ENCODE data around the gene SACM1L. TPM values are rescaled to one million over a fixed set of nuclear protein-coding genes. Genes with fewer than 3 reads are reported as not detected.

Gene SACM1L
- total and polyA plus RNA-seq, 2 of the 4 experiments (the other 2 are of a cell fraction) = 19.0 to 40.9 TPM

GRCh38 chr3:45724911-45725310 is 35.7 kb downstream of the SACM1L start:
- dilution Hi-C loops (cut with HindIII; ENCODE audit: low sequenced_read_pairs, unreplicated experiment) (no loop called here), in situ Hi-C loops (cut with MboI; ENCODE audit: low sequenced_read_pairs) (no loop called here), intact Hi-C loops (cut with micrococcal nuclease) (loop anchor here (5.0 kb wide), 1 partner anchor 33 kb away; no protein-coding TSS in a partner anchor)
- Histone ChIP-seq H4K8ac (ENCODE audit: low read depth in 2 of 2, low read length in 2 of 2) (no peak overlapping the region), H2AK9ac (replicated peaks; ENCODE audit: low read depth, low read length, poor library complexity) (no peak overlapping the region), H4K91ac (ENCODE audit: insufficient read depth, low read depth, low read length) (no peak overlapping the region), H3K27ac (ENCODE audit: insufficient read depth, low read length) (no peak overlapping the region), H2AFZ (replicated peaks; ENCODE audit: low read length, poor library complexity) (no peak overlapping the region), H3K9me1 (ENCODE audit: insufficient read depth, low read length) (0 out of 2 replicates have a peak, but pooled peaks cover 5% of the 10 kb centered on the region), H4K20me1 (ENCODE audit: insufficient read depth, low read length) (no peaks in the 10 kb centered on the region), H3K79me1 (ENCODE audit: low read depth in 1 of 2, low read length in 2 of 2) (peaks cover 7 to 16% of the 10 kb centered on the region in 2 experiments), H3K23ac (ENCODE audit: low read depth, low read length) (no peak overlapping the region), H3K9ac (ENCODE audit: low read depth, low read length) (no peak overlapping the region), H3K36me3 (ENCODE audit: control insufficient read depth, insufficient read depth, low read length) (peaks cover 3% of the 10 kb centered on the region; the same call in 1 of the 2 replicates), H4K5ac (ENCODE audit: low read depth, low read length) (no peak overlapping the region), H3K4me1 (ENCODE audit: control insufficient read depth, insufficient read depth, low read length) (no peaks in the 10 kb centered on the region), H2BK15ac (ENCODE audit: low read depth, low read length) (no peak overlapping the region), H3K27me3 (ENCODE audit: control insufficient read depth, insufficient read depth, low read length) (no peaks in the 10 kb centered on the region), H3K18ac (ENCODE audit: low read depth, low read length) (no peak overlapping the region), H2BK120ac (ENCODE audit: low read depth, low read length) (no peak overlapping the region), H2BK20ac (ENCODE audit: low read depth, low read length) (no peak overlapping the region), H3K14ac (replicated peaks; ENCODE audit: low read depth, low read length) (no peak overlapping the region), H3K4me2 (ENCODE audit: low read depth, low read length) (no peak overlapping the region), H3K56ac (ENCODE audit: extremely low read depth, insufficient read depth, low read length) (no peak overlapping the region), H3K9me3 (ENCODE audit: control insufficient read depth, insufficient read depth, low read length) (no peaks in the 10 kb centered on the region), H3K4ac (ENCODE audit: low read depth, low read length) (no peak overlapping the region), H2AK5ac (ENCODE audit: low read depth, low read length) (no peak overlapping the region), H2BK5ac (ENCODE audit: low read depth, low read length, poor library complexity, severe bottlenecking) (no peak overlapping the region), H3K4me3 (ENCODE audit: insufficient read depth, low read depth, low read length) (no peak overlapping the region)
- no CpG with 5 or more reads among the region's 3 CpGs for whole genome bisulfite sequencing, 2 experiments (ENCODE audit: extremely low coverage in 2 of 2, insufficient read length in 1 of 2)
- no TSS peak for BruUV-seq (replicated peaks)
- TF ChIP-seq CHD1 (IDR thresholded peaks at IDR 0.05; ENCODE audit: low read depth, low read length) = no peak
- no peak for TF ChIP-seq RAD21 (IDR thresholded peaks at IDR 0.05; ENCODE audit: low read length)
- no peak for TF ChIP-seq RFX5 (IDR thresholded peaks at IDR 0.05; ENCODE audit: low read depth, low read length)
- TF ChIP-seq USF2 (IDR thresholded peaks at IDR 0.05; ENCODE audit: low read depth, low read length) = no peak
- TF ChIP-seq MAFK (IDR thresholded peaks at IDR 0.05; ENCODE audit: low read depth, low read length) = no peak
- TF ChIP-seq BHLHE40 (IDR thresholded peaks at IDR 0.05; ENCODE audit: low read depth, low read length) = no peak
- no peak for TF ChIP-seq CTCF (conservative IDR thresholded peaks at IDR 0.05; ENCODE audit: low read depth, low read length)
- no peak for TF ChIP-seq CEBPB (IDR thresholded peaks at IDR 0.05; ENCODE audit: low read depth, low read length)
- TF ChIP-seq NFE2L2 (IDR thresholded peaks at IDR 0.05; ENCODE audit: low read depth, low read length) = no peak
- no peak for TF ChIP-seq POLR2A (IDR thresholded peaks at IDR 0.05; ENCODE audit: low read depth, low read length)
- no peak for TF ChIP-seq RCOR1 (IDR thresholded peaks at IDR 0.05; ENCODE audit: insufficient replicate concordance, low read length)
- DNase-seq (no peak), ATAC-seq (ENCODE audit: low read depth) (no peak)
- CTCF ChIA-PET = no interaction called here
- POLR2A ChIA-PET (ENCODE audit: unreplicated experiment) = no interaction called here

All from IMR-90 (cell line).